ENCODE data around the gene USPL1.

USPL1 gene

DNA sequence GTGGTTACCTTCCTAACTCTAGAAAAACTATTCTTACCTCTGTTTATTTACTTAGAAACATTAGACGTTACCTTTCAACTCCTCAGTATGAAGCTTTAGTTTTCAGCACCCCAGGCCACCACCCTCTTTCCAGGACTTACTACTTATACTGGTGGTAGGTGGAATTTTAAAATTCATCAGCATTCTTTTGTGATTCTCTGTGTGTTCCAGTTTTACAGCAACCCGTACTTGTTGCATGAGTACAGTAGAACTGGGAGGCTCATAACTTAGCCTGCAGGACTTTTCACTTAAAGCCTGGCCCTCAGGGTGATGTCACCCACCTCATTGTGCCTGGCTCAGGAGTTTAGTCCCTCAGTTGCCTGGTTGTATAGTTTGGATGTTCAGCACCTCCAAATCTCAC, 68.3 kb downstream of the USPL1 start:
- H3K4me3 ChIP-seq (ENCODE audit: low read length) = no peak overlapping the region
- no peak overlapping the region for H3K9ac ChIP-seq (ENCODE audit: low read length)
- H3K27ac ChIP-seq (ENCODE audit: low read length) = no peak overlapping the region
- H3K27me3 ChIP-seq (ENCODE audit: control insufficient read depth, insufficient read depth, low read length) = no peaks in the 10 kb centered on the region
- no peaks in the 10 kb centered on the region for H3K9me3 ChIP-seq (ENCODE audit: control insufficient read depth, low read depth, low read length)
- H3K36me3 ChIP-seq (ENCODE audit: control insufficient read depth, low read depth, low read length) = no peaks in the 10 kb centered on the region
- H3K4me1 ChIP-seq (ENCODE audit: control insufficient read depth, low read depth, low read length) = no peaks in the 10 kb centered on the region

DNA sequence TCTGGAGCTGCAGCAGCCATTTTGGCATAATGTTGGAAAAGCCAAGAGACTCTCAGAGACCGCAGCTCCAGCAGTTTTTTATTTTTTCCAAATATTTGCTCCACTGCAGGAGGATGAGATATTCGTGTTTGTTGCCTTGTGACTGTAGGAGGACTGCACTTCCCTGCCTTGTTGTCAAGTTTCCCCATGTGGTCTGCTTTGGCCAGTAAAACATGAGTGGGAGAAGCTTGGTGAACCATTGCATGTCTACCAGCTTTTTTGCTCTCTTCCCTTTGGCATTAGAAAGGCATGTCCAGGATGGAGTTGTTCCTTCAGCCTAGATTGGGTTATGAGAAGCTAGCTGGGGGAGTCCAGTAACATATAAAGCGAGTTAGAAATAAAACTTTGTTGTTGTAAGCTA, 69.9 kb downstream of the USPL1 start:
- Histone ChIP-seq H3K9me3 (ENCODE audit: control insufficient read depth, low read depth, low read length) (no peaks in the 10 kb centered on the region), H3K4me1 (ENCODE audit: control insufficient read depth, low read depth, low read length) (no peaks in the 10 kb centered on the region), H3K9ac (ENCODE audit: low read length) (no peak overlapping the region), H3K27me3 (ENCODE audit: control insufficient read depth, insufficient read depth, low read length) (no peaks in the 10 kb centered on the region), H3K27ac (ENCODE audit: low read length) (no peak overlapping the region), H3K36me3 (ENCODE audit: control insufficient read depth, low read depth, low read length) (no peaks in the 10 kb centered on the region), H3K4me3 (ENCODE audit: low read length) (no peak overlapping the region)

DNA sequence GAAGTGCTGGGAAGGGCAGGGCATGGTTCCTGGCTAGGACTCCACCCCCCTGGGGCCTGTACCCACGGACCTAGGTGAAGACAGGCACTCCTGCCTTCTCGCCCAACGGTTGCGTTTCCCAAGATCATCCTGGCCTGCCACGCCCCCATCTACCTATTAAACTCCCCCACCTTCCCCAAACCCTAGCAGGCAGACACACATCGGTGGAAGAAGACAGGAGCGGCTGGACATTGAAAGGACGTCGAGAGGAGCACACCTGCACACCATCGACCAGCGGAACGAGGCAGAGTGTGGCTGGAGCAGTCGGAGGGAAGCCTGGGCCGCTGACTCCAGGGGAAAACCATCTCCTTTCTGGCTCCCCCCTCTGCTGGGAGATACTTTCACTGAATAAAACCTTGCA, 72.0 kb downstream of the USPL1 start:
- no peaks in the 10 kb centered on the region for H3K36me3 ChIP-seq (ENCODE audit: control insufficient read depth, low read depth, low read length)
- no peak overlapping the region for H3K27ac ChIP-seq (ENCODE audit: low read length)
- H3K27me3 ChIP-seq (ENCODE audit: control insufficient read depth, insufficient read depth, low read length) = no peaks in the 10 kb centered on the region
- H3K9ac ChIP-seq (ENCODE audit: low read length) = no peak overlapping the region
- no peak overlapping the region for H3K4me3 ChIP-seq (ENCODE audit: low read length)
- H3K4me1 ChIP-seq (ENCODE audit: control insufficient read depth, low read depth, low read length) = no peaks in the 10 kb centered on the region
- no peaks in the 10 kb centered on the region for H3K9me3 ChIP-seq (ENCODE audit: control insufficient read depth, low read depth, low read length)

DNA sequence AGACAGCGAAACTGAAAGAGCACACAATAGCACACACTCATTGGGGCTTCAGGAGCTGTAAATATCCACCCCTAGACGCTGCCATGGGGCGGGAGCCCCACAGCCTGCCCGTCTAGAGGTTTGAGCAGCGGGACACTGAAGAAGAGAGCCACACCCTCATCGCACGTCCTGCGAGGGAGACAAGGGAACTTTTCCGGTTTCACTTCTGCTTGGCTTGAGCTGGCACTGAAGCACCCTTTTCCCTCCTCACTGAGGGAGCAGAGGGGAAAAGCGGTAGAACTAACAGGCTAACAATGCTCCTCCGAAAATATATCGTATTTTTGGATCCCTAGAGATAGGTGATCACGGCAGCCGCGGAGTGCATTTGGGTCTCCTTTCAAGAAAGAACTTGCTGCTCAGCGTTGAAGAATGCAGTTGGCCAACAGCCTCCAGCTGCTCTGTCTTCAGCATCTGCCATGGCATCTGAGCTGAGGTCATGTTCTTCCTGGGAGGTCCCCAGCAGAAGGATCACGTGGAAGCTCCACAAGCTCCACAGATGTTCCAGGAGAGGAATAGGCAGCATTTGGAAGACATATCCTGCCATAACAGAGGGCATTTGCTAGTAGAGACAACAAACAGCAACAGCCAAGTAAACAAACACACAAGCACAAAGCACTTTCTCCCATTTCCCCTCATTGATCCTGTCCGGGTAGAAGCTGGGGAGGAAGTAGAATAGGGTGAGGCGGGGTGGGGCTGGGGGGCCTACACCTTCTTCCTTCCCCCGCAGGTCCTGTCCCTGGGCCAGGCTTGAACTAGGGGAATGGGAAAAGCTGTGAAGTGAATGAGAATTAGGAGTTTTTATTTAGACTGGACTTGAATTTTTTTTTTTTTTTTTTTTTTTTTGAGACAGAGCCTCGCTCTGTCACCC, 72.8 kb downstream of the USPL1 start:
- H3K9ac ChIP-seq (ENCODE audit: low read length) = no peak overlapping the region
- H3K4me1 ChIP-seq (ENCODE audit: control insufficient read depth, low read depth, low read length) = peaks cover 3% of the 10 kb centered on the region
- no peaks in the 10 kb centered on the region for H3K9me3 ChIP-seq (ENCODE audit: control insufficient read depth, low read depth, low read length)
- H3K4me3 ChIP-seq (ENCODE audit: low read length) = no peak overlapping the region
- H3K27ac ChIP-seq (ENCODE audit: low read length) = no peak overlapping the region
- H3K27me3 ChIP-seq (ENCODE audit: control insufficient read depth, insufficient read depth, low read length) = no peaks in the 10 kb centered on the region
- H3K36me3 ChIP-seq (ENCODE audit: control insufficient read depth, low read depth, low read length) = no peaks in the 10 kb centered on the region

DNA sequence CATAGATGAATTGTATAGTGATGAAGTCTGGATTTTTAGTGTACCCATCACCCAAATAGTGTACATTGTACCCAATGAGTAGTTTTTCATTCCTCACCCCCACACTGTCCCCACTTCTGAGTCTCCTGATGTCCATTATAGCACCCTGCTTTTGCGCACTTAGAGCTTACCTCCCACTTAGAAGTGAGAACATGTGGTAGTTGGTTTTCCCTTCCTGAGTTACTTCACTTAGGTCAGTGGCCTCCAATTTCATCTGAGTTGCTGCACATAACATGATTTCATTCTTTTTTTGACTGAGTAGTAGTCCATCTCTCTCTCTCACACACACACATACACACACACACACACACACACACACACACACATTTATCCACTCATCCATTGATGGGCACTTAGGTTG, 74.4 kb downstream of the USPL1 start:
- Histone ChIP-seq H3K27me3 (ENCODE audit: control insufficient read depth, insufficient read depth, low read length) (no peaks in the 10 kb centered on the region), H3K9ac (ENCODE audit: low read length) (no peak overlapping the region), H3K36me3 (ENCODE audit: control insufficient read depth, low read depth, low read length) (no peaks in the 10 kb centered on the region), H3K4me3 (ENCODE audit: low read length) (no peak overlapping the region), H3K4me1 (ENCODE audit: control insufficient read depth, low read depth, low read length) (peaks cover 17% of the 10 kb centered on the region), H3K27ac (ENCODE audit: low read length) (no peak overlapping the region), H3K9me3 (ENCODE audit: control insufficient read depth, low read depth, low read length) (no peaks in the 10 kb centered on the region)

DNA sequence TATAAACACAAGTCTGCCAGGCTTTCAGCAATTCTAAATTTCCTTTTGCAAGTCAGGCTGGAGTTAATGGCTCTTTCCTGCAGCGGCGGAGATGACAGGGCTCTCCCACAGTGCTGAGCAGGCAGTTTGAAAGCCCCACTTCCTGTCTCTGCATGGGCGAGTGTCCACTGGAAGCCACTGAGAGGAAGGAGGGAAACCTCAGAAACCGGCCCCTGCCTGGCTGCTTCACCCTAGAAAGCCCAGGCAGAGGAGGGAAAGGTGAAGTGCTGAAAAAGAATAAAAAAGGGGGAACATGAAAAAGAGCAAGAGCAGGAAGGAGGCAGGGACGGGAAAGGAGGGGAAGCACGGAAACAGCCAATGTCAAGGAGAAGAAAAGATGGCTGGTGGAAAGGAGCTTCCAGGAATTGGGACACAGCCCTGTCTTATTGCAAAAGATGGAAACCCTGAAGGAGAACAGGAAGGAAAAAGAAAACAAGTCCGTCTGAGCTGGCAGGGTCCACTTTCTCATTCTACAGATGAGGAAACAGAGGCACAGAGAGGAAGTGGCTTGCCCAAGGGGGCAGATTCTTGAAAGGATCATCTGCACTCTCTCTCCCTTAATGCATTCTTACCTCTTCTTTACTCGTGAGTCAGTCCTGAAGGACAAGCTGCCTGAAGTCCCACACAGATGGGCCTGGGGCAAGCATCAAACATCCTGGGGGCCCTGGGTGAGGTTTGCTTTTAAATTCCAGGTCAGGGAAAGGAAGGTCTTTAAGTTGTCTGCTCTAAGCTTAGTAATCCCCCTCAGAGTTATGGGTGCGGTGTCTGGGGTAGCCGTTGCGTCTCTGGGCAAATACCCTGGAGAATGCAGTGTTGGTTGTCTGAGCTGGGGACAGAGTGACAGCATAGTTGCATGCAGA, 78.8 kb downstream of the USPL1 start:
- no peak overlapping the region for H3K27ac ChIP-seq (ENCODE audit: low read length)
- no peak overlapping the region for H3K4me3 ChIP-seq (ENCODE audit: low read length)
- no peaks in the 10 kb centered on the region for H3K9me3 ChIP-seq (ENCODE audit: control insufficient read depth, low read depth, low read length)
- H3K9ac ChIP-seq (ENCODE audit: low read length) = no peak overlapping the region
- peaks cover 17% of the 10 kb centered on the region for H3K4me1 ChIP-seq (ENCODE audit: control insufficient read depth, low read depth, low read length)
- no peaks in the 10 kb centered on the region for H3K27me3 ChIP-seq (ENCODE audit: control insufficient read depth, insufficient read depth, low read length)
- H3K36me3 ChIP-seq (ENCODE audit: control insufficient read depth, low read depth, low read length) = no peaks in the 10 kb centered on the region

DNA sequence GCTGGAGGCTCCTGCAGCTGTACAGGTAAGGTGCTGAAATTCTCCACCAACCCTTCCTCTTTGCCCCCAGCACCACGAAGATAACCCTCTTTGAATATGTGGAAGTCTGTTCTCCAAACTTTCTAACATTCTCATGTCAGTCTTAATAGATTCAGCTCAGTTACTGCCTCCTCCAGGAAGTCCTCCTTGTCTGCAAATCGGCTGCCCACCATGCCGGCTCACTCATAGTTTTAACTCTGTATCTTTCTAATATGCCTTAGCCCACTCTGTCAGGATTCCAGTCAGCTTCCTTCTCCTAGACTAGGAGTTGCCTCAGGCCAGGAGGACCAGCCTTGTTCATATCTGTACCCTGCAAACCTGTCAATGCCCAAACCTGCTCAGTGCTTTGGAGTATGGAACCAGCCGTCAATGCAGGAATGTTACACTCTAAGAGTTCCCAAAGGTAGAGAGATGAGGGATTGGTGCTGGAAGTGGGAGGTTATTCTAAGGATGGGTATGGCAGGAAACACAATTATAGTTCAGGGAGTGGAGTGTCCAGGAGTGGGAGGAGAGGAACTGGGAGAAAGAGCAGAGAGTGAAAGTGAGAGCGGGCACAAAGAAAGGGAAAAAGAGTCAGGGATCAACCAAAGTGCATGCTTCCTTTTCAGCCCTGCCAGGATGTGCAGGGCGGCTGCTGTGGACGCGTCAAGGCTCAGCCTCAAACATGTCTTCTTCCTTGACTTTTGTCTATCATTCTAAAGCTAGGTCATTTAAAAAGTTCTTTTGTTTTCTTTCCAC, 79.6 kb downstream of the USPL1 start:
- no peak overlapping the region for H3K4me3 ChIP-seq (ENCODE audit: low read length)
- H3K27me3 ChIP-seq (ENCODE audit: control insufficient read depth, insufficient read depth, low read length) = no peaks in the 10 kb centered on the region
- H3K4me1 ChIP-seq (ENCODE audit: control insufficient read depth, low read depth, low read length) = peaks cover 17% of the 10 kb centered on the region
- no peaks in the 10 kb centered on the region for H3K9me3 ChIP-seq (ENCODE audit: control insufficient read depth, low read depth, low read length)
- no peak overlapping the region for H3K27ac ChIP-seq (ENCODE audit: low read length)
- H3K36me3 ChIP-seq (ENCODE audit: control insufficient read depth, low read depth, low read length) = no peaks in the 10 kb centered on the region
- no peak overlapping the region for H3K9ac ChIP-seq (ENCODE audit: low read length)

DNA sequence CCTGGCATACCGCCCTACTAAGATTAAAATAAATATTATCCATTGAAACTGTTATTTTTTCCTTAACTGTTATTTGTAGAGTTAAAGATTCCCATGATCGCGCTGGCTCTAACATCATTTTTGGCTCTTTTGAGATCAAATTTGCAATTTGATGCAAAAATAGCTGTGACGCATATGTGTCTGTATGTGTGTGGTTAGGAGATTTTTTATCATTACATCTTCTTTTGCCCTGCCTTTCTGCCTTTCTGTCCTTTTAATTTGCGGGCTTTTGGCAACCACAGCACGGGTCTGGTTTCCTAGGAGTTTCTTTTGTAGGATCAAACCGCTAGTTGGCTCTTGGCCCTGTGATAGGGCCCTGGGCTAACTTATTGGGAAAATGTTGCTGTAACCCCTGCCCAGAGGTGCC, 80.3 kb downstream of the USPL1 start:
- H3K9me3 ChIP-seq (ENCODE audit: control insufficient read depth, low read depth, low read length) = no peaks in the 10 kb centered on the region
- peaks cover 17% of the 10 kb centered on the region for H3K4me1 ChIP-seq (ENCODE audit: control insufficient read depth, low read depth, low read length)
- no peaks in the 10 kb centered on the region for H3K27me3 ChIP-seq (ENCODE audit: control insufficient read depth, insufficient read depth, low read length)
- no peaks in the 10 kb centered on the region for H3K36me3 ChIP-seq (ENCODE audit: control insufficient read depth, low read depth, low read length)
- H3K27ac ChIP-seq (ENCODE audit: low read length) = no peak overlapping the region
- no peak overlapping the region for H3K4me3 ChIP-seq (ENCODE audit: low read length)
- H3K9ac ChIP-seq (ENCODE audit: low read length) = no peak overlapping the region

DNA sequence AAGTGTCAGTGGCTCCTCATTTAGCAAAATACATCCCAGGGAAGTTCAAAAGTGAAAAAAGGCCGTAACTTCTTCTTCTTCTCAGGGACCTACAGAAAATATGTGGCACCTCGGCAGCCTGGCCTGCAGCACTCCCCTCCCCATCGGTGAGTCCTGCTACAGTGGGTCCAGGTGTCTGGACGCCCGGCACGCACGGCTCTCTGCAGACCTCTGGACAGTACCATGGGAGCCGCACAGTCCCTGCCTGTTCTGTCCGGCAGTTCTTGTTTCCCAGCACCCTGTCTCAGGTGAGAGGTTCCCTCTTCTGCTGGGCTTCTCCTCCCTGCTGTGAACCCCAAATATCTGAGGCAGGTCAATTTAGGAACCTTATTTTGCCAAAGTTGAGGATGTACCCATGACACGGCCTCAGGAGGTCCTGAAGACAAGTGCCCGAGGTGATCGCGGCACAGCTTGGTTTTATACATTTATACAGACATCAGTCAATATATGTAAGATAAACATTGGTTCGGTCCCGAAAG, 80.8 kb downstream of the USPL1 start:
- no peak overlapping the region for H3K4me3 ChIP-seq (ENCODE audit: low read length)

DNA sequence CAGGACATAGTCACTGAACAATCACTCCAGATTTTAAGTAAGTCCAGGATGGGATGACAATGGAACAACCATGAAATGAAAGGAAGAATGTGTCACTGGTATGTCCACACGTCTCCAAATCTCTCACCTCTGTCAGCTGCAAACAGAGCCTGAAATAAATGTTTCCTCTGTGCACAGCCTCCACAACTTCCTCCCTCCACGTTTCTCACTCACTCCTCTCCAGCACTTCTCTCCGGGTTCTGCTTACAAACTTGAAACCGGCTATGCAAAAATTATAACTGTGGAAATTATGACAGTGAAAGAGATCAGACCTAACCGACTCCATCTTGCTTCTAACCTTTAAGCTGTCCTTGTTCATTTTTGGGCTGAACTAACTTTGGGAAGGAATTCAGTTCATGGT, 82.6 kb downstream of the USPL1 start:
- H3K9me3 ChIP-seq (ENCODE audit: control insufficient read depth, low read depth, low read length) = no peaks in the 10 kb centered on the region
- H3K27me3 ChIP-seq (ENCODE audit: control insufficient read depth, insufficient read depth, low read length) = no peaks in the 10 kb centered on the region

More for the DNA sequence above, 80.8 kb downstream of the USPL1 start:
- peaks cover 17% of the 10 kb centered on the region for H3K4me1 ChIP-seq (ENCODE audit: control insufficient read depth, low read depth, low read length)
- H3K9ac ChIP-seq (ENCODE audit: low read length) = no peak overlapping the region
- no peak overlapping the region for H3K27ac ChIP-seq (ENCODE audit: low read length)
- H3K36me3 ChIP-seq (ENCODE audit: control insufficient read depth, low read depth, low read length) = no peaks in the 10 kb centered on the region
- H3K9me3 ChIP-seq (ENCODE audit: control insufficient read depth, low read depth, low read length) = no peaks in the 10 kb centered on the region
- H3K27me3 ChIP-seq (ENCODE audit: control insufficient read depth, insufficient read depth, low read length) = no peaks in the 10 kb centered on the region

DNA sequence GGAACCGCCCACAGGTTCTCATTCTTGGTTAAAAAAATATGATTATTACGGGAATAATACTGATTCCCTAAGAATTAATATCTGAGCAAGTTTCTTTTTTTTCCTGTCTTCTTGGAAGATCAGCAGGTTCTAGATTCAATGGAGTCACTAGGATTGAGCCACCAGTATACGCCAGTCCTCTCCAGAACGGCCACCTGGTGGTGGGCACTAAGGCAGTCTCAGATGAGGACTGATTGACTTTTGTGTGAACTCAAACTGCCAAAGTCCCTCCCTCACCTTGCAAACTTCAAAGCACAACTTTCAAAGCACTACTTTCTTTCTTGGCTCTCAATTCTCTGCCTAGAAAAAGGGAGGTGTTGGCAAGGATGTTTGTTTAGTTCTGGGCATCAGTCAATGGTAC, 84.3 kb downstream of the USPL1 start:
- H3K4me1 ChIP-seq (ENCODE audit: control insufficient read depth, low read depth, low read length) = no peaks in the 10 kb centered on the region
- no peaks in the 10 kb centered on the region for H3K27me3 ChIP-seq (ENCODE audit: control insufficient read depth, insufficient read depth, low read length)
- no peak overlapping the region for H3K4me3 ChIP-seq (ENCODE audit: low read length)
- no peak overlapping the region for H3K9ac ChIP-seq (ENCODE audit: low read length)
- no peaks in the 10 kb centered on the region for H3K9me3 ChIP-seq (ENCODE audit: control insufficient read depth, low read depth, low read length)
- H3K27ac ChIP-seq (ENCODE audit: low read length) = no peak overlapping the region
- no peaks in the 10 kb centered on the region for H3K36me3 ChIP-seq (ENCODE audit: control insufficient read depth, low read depth, low read length)

More for the DNA sequence above, 82.6 kb downstream of the USPL1 start:
- Histone ChIP-seq H3K4me1 (ENCODE audit: control insufficient read depth, low read depth, low read length) (peaks cover 16% of the 10 kb centered on the region), H3K27ac (ENCODE audit: low read length) (no peak overlapping the region), H3K4me3 (ENCODE audit: low read length) (no peak overlapping the region), H3K9ac (ENCODE audit: low read length) (no peak overlapping the region), H3K36me3 (ENCODE audit: control insufficient read depth, low read depth, low read length) (no peaks in the 10 kb centered on the region)

All from iPS-18a (cell line).